PC-3 (cell line): ENCODE measurements around the gene WFDC6. TPM values are rescaled to one million over a fixed set of nuclear protein-coding genes. Genes with fewer than 3 reads are reported as not detected.

Source experiments
- ATAC-seq: fragments of 200-7000 bp; cut with Tn5 transposase; 2 replicates; pipeline ENCODE4 v1.9.1; 2020; ENCODE audit warnings: mild to moderate bottlenecking, moderate library complexity
- BruUV-seq: library from RNA; stranded (reverse); fragments of 400-500 nt; replicated peaks from 2 replicates; lab custom pipeline; 2021; lab: Mats Ljungman, UMichigan
- CTCF ChIA-PET: fragments of 300-600 bp; sonication (Branson Sonifier 250); formaldehyde crosslinking; loops from one replicate; lab custom pipeline; 2022; ENCODE audit warnings: antibody characterized with exemption; lab: Charles Lee
- POLR2A ChIA-PET: fragments of 300-600 bp; sonication (Branson Sonifier 250); formaldehyde crosslinking; loops from one replicate; lab custom pipeline; 2022; ENCODE audit warnings: antibody characterized with exemption; ENCODE audit not compliant: unreplicated experiment; lab: Charles Lee
- DNase-seq: peaks from one replicate; pipeline ENCODE4 v3.0.0-alpha.2; 2015
- H2AFZ ChIP-seq: fragments of 300-600 bp; sonication (generic); 2 replicates; pipeline ENCODE4 v1.6.0; 2016; ENCODE audit warnings: antibody characterized with exemption, low read length
- H3F3A ChIP-seq: fragments of 300-600 bp; sonication (generic); one replicate; pipeline ENCODE4 v1.6.0; 2017; ENCODE audit warnings: antibody characterized with exemption, low read length, control low read depth, mild to moderate bottlenecking; ENCODE audit not compliant: unreplicated experiment
- H3K27ac ChIP-seq: fragments of 300-600 bp; sonication (generic); 2 replicates; pipeline ENCODE4 v1.5.1; 2016; ENCODE audit warnings: mild to moderate bottlenecking, low read length
- H3K27me3 ChIP-seq: fragments of 300-600 bp; sonication (generic); 2 replicates; pipeline ENCODE4 v1.6.1; 2016; ENCODE audit warnings: low read length, mixed read lengths
- H3K36me3 ChIP-seq: fragments of 300-600 bp; sonication (generic); 2 replicates; pipeline ENCODE4 v1.6.1; 2016; ENCODE audit warnings: low read depth, mixed run types, low read length, mixed read lengths
- H3K4me1 ChIP-seq: fragments of 300-600 bp; sonication (generic); 2 replicates; pipeline ENCODE4 v1.5.1; 2016; ENCODE audit warnings: low read length; ENCODE audit not compliant: insufficient read depth
- H3K4me2 ChIP-seq: fragments of 300-600 bp; sonication (generic); 2 replicates; pipeline ENCODE4 v1.6.0; 2016; ENCODE audit warnings: low read length
- H3K4me3 ChIP-seq: fragments of 300-600 bp; sonication (generic); 2 replicates; pipeline ENCODE4 v1.5.1; 2016; ENCODE audit warnings: mild to moderate bottlenecking, low read length, mixed read lengths
- H3K79me2 ChIP-seq: fragments of 300-600 bp; sonication (generic); 2 replicates; pipeline ENCODE4 v1.6.1; 2017; ENCODE audit warnings: low read length, mixed read lengths
- H3K9ac ChIP-seq: fragments of 300-600 bp; sonication (generic); 2 replicates; pipeline ENCODE4 v1.6.0; 2016; ENCODE audit warnings: mild to moderate bottlenecking, low read length
- H3K9me2 ChIP-seq: fragments of 300-600 bp; sonication (generic); replicated peaks from 2 replicates; pipeline ENCODE4 v1.6.1; 2016; ENCODE audit warnings: mixed run types, low read length, mixed read lengths
- H3K9me3 ChIP-seq: fragments of 300-600 bp; sonication (generic); 2 replicates; pipeline ENCODE4 v1.6.1; 2016; ENCODE audit warnings: low read length, mixed read lengths
- H4K20me1 ChIP-seq: fragments of 300-600 bp; sonication (generic); 2 replicates; pipeline ENCODE4 v1.6.1; 2016; ENCODE audit warnings: low read length, mixed read lengths
- EZH2 ChIP-seq: fragments of 300-600 bp; sonication (generic); IDR thresholded peaks from one replicate; pipeline ENCODE4 v1.6.1; 2017; ENCODE audit warnings: antibody characterized with exemption, mild to moderate bottlenecking, low read length; ENCODE audit not compliant: unreplicated experiment
- EZH2phosphoT487 ChIP-seq: fragments of 300-600 bp; sonication (generic); IDR thresholded peaks from 2 replicates; pipeline ENCODE4 v1.6.1; 2018; ENCODE audit warnings: mild to moderate bottlenecking, antibody characterized with exemption, low read length, borderline replicate concordance
- intact Hi-C: fragments of 100-400 bp; cut with micrococcal nuclease; formaldehyde crosslinking; loops from 2 replicates; pipeline ENCODE4 v1.9.0; 2023
- total RNA-seq: library from RNA; depleted of rRNA; stranded (reverse); fragments of >200 nt; gene quantifications from 2 replicates; pipeline ENCODE4 v1.2.3, GENCODE V29; 2014
- TF ChIP-seq, protein P1 (sequence below): fragments of 300-600 bp; sonication (generic); conservative IDR thresholded peaks from 2 replicates; pipeline ENCODE4 v1.5.1; 2017; ENCODE audit warnings: antibody characterized with exemption, low read depth, mild to moderate bottlenecking, low read length

The WFDC6 gene
- total RNA-seq, 1 experiment from 2014 or later = not detected

DNA sequence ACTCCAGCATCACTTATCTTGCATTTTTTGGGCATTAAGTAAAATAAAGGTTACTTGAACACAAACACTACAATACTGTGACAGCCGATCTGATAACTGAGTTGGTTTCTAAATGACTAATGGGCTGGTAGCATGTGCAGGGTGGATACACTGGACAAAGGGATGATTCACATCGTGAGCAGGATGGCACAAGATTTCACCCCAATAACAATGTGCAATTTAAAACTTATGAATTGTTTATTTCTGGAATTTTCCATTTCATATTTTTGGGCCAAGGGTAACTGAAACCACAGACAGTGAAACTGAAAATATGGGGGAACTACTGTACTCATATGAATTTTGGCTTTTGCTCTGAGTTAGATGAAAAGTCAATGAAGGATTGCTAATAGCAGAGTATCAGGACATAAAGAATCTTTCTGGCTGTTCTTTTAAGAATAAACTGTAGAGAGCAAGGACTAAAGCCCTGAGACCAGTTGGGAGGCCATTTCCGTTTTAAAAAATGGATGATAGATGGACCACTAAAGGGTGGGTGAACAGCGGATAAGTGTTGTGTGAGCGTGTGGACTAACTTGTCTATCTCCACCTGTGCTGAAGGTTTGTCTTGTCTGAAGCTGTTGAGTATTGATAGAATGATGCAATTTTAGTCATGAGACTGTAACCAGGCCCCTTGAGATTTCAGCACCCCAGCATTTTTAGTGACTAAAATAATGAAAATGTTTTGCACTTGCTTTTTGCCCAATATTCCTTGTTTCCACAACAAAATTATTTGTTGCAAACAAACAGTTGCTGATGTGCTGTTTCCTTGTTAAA, 32.1 kb downstream of the WFDC6 start:
- TF ChIP-seq EZH2phosphoT487 (no peak), EZH2 (no peak)
- TF ChIP-seq, protein P1, sequence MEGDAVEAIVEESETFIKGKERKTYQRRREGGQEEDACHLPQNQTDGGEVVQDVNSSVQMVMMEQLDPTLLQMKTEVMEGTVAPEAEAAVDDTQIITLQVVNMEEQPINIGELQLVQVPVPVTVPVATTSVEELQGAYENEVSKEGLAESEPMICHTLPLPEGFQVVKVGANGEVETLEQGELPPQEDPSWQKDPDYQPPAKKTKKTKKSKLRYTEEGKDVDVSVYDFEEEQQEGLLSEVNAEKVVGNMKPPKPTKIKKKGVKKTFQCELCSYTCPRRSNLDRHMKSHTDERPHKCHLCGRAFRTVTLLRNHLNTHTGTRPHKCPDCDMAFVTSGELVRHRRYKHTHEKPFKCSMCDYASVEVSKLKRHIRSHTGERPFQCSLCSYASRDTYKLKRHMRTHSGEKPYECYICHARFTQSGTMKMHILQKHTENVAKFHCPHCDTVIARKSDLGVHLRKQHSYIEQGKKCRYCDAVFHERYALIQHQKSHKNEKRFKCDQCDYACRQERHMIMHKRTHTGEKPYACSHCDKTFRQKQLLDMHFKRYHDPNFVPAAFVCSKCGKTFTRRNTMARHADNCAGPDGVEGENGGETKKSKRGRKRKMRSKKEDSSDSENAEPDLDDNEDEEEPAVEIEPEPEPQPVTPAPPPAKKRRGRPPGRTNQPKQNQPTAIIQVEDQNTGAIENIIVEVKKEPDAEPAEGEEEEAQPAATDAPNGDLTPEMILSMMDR = no peak
- peaks cover 21% of the 10 kb centered on the region for H3K4me1 ChIP-seq
- intact Hi-C loops = no loop called here
- H3K4me2 ChIP-seq = peak overlapping the region; percentile 4; the same call in 1 of the 2 replicates
- H3K27ac ChIP-seq = peak overlapping the region; percentile 83
- no peak overlapping the region for H3K4me3 ChIP-seq
- BruUV-seq = no TSS peak
- H2AFZ ChIP-seq = no peak overlapping the region
- no peaks in the 10 kb centered on the region for H3K27me3 ChIP-seq
- H3F3A ChIP-seq = no peaks in the 10 kb centered on the region
- peak; percentile 91 for ATAC-seq
- H3K9me2 ChIP-seq = no peaks in the 10 kb centered on the region
- DNase-seq = peak; percentile 83
- ChIA-PET CTCF (no interaction called here), POLR2A (no interaction called here)
- peak overlapping the region; percentile 47 for H3K9ac ChIP-seq
- no peaks in the 10 kb centered on the region for H3K9me3 ChIP-seq
- H3K79me2 ChIP-seq = no peaks in the 10 kb centered on the region
- no peaks in the 10 kb centered on the region for H4K20me1 ChIP-seq
- H3K36me3 ChIP-seq = no peaks in the 10 kb centered on the region

DNA sequence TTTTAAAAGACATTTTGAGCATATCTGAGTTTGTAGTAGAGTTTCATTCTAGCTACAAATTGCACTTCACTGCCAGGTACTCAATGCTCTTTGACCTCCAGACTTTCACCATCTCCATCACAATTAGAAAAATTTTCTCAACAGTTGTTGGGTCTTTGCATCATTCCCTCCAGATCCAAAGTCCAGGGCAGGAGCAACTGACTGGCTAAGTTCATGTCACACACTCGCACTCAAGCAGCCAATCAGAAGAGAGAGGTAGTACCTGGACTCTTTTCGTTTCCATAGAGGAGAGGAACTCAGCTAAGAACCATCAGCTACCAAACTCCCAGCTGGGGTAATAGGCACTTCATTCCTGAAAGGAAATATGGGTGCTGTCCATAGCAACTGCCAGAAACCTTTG, 32.9 kb downstream of the WFDC6 start:
- Histone ChIP-seq H3F3A (no peaks in the 10 kb centered on the region), H3K9me2 (no peaks in the 10 kb centered on the region), H3K9ac (peak overlapping the region; percentile 20; the same call in 1 of the 2 replicates), H3K4me2 (peak overlapping the region; percentile 25), H2AFZ (no peak overlapping the region), H3K9me3 (no peaks in the 10 kb centered on the region), H3K27me3 (no peaks in the 10 kb centered on the region; the same call in 1 of the 2 replicates), H3K79me2 (no peaks in the 10 kb centered on the region), H3K4me3 (no peak overlapping the region), H3K4me1 (peaks cover 21% of the 10 kb centered on the region), H4K20me1 (no peaks in the 10 kb centered on the region), H3K27ac (peak overlapping the region; percentile 67), H3K36me3 (no peaks in the 10 kb centered on the region)
- BruUV-seq = no TSS peak
- TF ChIP-seq EZH2 (no peak), EZH2phosphoT487 (no peak)
- TF ChIP-seq, protein P1 = no peak
- CTCF ChIA-PET = no interaction called here
- intact Hi-C loops = no loop called here
- ATAC-seq (no peak), DNase-seq (no peak)
- POLR2A ChIA-PET = no interaction called here

DNA sequence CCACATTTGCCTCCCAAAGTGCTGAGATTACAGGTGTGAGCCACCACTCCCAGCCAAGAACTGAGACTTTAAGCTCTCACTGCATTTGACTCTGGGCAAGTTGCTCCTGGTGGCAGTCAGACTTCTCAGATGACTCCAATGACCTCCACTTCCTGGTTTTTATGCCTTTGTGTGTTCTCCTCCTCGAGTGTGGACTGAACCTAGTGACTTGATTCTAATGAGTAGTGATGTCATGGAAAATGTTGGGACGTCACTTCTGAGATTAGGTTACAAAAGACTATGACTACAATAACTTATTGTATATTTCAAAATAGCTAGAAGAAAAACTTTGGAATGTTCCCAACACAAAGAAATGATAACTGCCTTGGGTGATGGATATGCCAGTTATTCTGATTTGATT, 35.9 kb downstream of the WFDC6 start:
- H3K9me2 ChIP-seq = no peaks in the 10 kb centered on the region
- H4K20me1 ChIP-seq = no peaks in the 10 kb centered on the region
- no peaks in the 10 kb centered on the region for H3K9me3 ChIP-seq
- no peak overlapping the region for H3K9ac ChIP-seq
- TF ChIP-seq EZH2 = no peak
- TF ChIP-seq, protein P1 = no peak
- no peak for TF ChIP-seq EZH2phosphoT487
- no peaks in the 10 kb centered on the region for H3K36me3 ChIP-seq
- intact Hi-C loops = no loop called here
- no peak overlapping the region for H3K4me3 ChIP-seq
- no peaks in the 10 kb centered on the region for H3F3A ChIP-seq
- no peaks in the 10 kb centered on the region for H3K79me2 ChIP-seq
- BruUV-seq = no TSS peak
- peaks cover 21% of the 10 kb centered on the region for H3K4me1 ChIP-seq
- no peak overlapping the region for H3K4me2 ChIP-seq
- H2AFZ ChIP-seq = no peak overlapping the region
- CTCF ChIA-PET = no interaction called here
- no peaks in the 10 kb centered on the region; the same call in 1 of the 2 replicates for H3K27me3 ChIP-seq
- peak; percentile 17 for DNase-seq
- POLR2A ChIA-PET = no interaction called here
- H3K27ac ChIP-seq = no peak overlapping the region
- no peak for ATAC-seq
